Measurements from ENCODE around the gene VIL1.

The VIL1 gene

DNA sequence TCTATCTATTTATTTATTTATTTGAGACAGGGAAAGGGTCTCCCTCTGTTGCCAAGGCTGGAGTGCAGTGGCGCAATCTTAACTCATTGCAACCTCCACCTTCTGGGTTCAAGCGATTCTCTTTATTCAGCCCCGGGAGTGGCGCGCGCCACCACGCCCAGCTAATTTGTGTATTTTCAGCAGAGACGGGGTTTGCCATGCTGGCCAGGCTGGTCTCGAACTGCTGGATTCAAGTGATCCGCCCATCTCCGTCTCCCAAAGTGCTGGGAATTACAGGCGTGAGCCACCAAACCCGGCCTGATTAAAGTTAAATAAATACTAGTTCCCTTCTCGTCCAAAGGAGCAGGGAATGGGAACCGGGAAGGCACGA, 23.5 kb upstream of the VIL1 start:
- no peak for DNase-seq

DNA sequence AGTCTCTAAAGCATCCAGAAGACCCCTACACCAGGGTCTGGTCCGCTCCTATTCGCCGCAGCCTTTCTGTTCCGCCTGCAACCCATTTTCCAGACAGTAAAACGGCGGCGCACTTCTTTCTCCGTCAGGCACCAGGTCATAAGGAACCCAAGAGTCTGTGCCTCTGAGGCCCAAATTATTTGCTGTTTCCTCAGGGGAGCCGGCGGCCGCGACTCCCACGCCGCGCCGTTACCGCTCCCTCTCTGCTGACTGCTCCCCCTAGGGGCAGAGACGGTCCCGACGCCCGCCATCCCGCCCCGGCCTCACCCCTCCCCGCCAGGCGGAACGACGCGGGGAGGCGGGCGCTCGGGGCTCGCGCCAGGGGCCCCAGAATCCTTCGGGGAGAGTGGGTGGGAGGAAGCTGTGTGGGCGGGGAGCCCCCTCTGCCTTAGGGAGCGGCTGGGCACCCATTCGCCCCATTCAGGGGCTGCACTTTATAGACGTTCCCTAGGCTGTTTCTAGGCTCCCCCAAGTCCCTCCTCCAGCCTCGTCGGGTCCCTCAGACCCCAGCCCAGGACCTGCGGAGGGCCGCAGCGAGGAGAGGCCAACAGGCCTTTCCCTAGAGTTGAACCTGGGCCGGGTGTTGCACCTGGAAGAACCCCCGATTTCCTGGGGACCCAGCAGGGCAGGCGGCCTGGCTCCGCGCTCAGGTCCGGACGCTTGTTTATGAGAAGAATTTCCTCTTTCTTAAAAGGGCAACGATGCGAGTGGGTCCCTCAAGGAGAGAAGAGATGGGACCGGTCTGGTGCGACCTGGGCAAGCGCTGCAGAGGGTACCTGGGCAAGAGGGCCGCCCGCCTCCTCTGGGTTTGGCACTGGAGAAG, 22.9 kb upstream of the VIL1 start:
- DNase-seq = peak; percentile 89

GRCh38 chr2:218396688-218397462, 22.0 kb upstream of the VIL1 start:
- DNase-seq = peak; percentile 73

DNA sequence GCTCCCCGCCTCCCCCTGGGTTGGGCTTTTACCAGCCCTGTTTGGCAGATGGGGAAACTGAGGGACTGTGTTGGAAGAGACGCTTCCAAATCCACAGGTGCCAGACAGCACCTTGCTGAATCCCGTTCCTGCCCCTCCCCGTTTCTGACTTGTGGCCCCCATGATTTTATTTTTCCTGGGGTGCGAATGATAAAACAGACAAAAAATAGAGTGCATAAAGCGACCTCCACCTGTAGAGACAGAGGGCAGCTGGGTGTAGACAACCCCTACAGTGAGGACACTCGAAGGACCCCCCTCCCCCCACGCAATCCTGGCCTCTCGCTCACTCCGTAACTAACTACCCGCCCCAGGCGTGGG, 21.5 kb upstream of the VIL1 start:
- no peak for DNase-seq

GRCh38 chr2:218397820-218398436, 21.0 kb upstream of the VIL1 start:
- DNase-seq = peak; percentile 77

- DNase-seq = peak; percentile 52
Measured at GRCh38 chr2:218398437-218399390, 20.2 kb upstream of the VIL1 start.

DNA sequence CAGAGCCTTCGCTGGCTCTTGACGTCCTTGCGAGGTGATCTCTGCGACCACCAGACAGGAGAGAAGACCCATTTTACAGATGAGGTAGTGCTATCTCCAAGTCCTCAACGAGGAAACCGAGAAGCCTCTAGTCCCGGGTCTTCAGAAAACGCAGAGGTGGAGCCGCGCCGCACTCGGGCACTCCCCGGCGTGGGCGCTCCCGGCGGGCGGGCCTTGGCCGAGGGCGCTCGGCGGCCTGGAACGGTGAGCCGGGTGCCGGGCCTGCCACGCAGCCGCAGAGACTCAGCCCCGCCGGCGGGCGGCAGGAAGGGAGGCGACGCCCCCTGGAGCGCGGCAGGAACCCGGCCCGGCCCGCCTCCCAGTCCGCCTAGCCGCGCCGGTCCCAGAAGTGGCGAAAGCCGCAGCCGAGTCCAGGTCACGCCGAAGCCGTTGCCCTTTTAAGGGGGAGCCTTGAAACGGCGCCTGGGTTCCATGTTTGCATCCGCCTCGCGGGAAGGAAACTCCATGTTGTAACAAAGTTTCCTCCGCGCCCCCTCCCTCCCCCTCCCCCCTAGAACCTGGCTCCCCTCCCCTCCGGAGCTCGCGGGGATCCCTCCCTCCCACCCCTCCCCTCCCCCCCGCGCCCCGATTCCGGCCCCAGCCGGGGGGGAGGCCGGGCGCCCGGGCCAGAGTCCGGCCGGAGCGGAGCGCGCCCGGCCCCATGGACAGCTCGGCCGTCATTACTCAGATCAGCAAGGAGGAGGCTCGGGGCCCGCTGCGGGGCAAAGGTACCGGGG, 19.3 kb upstream of the VIL1 start, which contains the start of gene CTDSP1:
CTDSP1 (plus strand) TSS at position 478 of the 776 bp plus-strand sequence; CDS start at position 701, 223 bp downstream.
- peak; percentile 92 for DNase-seq

DNA sequence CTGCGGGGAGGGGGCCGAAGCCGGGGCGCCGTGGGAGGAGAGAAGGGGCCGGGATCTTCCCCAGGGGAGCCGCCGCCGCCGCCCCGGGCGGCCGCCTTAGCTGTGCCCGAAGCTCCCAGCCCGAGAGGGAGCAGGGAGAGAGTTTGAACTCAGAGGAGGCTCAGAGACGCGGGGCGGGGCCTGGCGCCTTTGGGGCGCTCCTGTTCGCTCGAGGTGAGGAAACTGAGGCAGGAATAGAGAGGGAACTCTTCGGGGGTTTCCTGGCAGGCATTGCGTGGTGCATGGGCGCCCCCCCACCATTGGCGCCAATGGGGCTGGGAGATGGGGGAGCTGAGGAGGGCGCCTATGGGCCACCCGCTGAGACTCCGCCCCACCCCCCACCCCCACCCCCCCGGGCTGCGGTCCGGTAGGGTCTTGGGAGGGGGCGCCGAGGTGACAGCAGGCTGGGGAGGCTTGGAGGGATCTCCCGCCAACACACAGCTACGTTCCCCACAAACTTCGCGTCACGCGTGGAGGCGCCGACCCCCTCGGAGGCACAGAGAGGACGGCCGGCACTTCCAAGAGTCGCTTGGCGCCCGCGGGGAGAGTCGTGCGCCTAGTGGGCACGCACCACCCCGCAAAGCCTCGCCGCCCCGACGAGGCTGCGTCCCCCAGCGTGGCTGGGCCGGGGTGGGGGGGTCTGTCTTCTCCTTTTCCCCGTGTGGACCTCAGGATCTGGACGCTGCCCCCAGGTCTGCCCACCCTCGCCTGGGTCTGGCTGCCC, 18.6 kb upstream of the VIL1 start:
- no peak for DNase-seq

DNA sequence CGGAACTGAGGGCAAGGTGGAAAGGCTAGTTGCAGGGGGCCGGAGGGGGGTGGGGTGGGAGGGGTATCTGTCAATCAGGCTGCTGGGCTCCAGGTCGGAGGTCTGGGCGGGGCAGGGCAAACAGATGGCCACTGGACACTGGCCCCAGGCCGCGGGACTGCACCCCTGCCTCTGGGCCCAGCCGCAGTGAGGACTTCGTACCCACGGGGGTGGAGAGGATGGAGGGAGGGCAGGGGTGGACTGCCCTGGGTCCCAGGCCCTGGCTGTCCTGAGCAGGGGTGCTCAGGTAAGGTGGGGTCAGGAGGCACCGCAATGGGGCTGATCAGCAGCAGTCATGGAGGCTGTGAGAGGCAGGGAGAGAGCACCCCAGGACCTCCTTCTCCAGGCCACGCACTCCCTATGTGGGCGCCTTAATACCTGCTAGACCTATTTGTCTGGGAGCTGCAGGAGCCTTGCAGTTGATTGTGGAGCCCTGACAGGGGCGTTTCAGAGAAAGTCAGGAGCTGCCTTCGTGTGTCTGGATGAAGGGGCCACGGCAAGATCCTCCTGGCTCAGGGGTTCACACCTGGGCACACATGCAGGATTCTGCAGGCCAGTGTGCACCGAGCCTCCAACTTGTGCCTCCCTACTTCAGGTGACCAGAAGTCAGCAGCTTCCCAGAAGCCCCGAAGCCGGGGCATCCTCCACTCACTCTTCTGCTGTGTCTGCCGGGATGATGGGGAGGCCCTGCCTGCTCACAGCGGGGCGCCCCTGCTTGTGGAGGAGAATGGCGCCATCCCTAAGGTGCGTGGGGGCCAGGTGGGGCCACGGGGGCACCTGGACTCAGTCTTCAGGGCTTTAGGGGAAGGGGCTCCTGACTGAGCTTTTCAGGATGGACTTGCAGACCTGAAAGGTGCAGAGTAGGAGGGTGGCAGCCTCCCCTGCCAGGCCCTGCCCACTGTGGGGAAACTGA, 17.7 kb upstream of the VIL1 start:
- DNase-seq = no peak

DNA sequence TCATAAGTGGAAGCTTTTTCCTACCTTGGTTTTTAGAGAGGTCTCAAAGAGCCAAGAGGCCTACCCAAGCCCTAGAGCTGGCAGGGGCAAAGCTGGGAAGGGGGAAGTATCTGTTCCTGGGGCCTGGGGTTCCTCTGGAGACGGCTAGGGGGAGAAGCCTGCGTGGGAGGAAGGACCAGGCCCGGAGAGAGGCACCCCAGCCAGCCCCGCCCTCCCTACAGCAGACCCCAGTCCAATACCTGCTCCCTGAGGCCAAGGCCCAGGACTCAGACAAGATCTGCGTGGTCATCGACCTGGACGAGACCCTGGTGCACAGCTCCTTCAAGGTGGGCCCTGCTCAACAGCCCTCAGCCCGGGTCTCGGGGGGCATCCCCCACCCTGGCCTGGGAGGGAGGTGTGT, 17.0 kb upstream of the VIL1 start:
- no peak for DNase-seq

DNA sequence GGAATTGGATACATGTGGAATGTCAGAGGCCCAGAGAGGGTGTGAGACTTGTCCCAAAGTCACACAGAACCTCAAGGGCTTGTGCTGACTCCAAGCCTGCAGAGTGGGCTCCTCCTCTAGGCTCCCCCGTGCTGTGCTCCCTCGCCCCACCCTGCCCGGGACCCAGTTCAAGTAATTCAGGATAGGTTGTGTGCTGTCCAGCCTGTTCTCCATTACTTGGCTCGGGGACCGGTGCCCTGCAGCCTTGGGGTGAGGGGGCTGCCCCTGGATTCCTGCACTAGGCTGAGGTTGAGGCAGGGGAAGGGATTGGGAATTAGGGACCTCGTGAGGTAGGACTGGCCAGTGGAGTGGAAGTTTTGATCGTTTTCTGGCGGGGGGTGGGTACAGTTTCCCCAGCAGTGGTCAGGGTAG, 16.4 kb upstream of the VIL1 start:
- DNase-seq = no peak

DNA sequence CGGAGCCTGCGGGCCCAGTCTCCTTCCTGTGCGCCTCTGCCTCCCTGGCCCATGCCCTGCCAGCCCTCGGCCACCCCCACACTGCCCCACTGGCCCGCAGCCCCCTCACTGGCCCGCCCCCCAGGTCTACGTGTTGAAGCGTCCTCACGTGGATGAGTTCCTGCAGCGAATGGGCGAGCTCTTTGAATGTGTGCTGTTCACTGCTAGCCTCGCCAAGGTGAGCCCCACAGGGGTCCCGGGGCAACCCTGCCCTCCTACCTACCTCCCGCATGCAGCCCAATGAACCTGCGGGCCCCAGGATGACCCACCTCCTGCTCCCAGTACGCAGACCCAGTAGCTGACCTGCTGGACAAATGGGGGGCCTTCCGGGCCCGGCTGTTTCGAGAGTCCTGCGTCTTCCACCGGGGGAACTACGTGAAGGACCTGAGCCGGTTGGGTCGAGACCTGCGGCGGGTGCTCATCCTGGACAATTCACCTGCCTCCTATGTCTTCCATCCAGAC, 16.0 kb upstream of the VIL1 start:
- DNase-seq = no peak

DNA sequence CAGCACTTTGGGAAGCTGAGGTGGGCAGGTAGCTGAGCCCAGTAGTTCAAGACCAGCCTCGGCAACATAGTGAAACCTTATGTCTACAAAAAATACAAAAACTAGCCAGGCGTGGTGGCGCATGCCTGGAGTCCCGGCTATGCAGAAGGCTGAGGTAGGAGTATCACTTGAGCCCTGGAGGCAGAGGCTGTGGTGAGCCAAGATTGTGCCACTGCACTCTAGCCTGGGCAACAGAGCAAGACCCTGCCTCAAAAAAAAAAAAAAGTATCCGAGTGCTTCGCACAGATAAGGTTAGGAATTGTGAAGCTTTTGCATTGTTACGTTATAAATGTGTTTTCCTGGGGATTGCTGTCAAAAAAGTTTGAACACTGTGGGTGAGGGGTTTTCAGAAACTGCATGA, 15.1 kb upstream of the VIL1 start:
- DNase-seq = no peak

DNA sequence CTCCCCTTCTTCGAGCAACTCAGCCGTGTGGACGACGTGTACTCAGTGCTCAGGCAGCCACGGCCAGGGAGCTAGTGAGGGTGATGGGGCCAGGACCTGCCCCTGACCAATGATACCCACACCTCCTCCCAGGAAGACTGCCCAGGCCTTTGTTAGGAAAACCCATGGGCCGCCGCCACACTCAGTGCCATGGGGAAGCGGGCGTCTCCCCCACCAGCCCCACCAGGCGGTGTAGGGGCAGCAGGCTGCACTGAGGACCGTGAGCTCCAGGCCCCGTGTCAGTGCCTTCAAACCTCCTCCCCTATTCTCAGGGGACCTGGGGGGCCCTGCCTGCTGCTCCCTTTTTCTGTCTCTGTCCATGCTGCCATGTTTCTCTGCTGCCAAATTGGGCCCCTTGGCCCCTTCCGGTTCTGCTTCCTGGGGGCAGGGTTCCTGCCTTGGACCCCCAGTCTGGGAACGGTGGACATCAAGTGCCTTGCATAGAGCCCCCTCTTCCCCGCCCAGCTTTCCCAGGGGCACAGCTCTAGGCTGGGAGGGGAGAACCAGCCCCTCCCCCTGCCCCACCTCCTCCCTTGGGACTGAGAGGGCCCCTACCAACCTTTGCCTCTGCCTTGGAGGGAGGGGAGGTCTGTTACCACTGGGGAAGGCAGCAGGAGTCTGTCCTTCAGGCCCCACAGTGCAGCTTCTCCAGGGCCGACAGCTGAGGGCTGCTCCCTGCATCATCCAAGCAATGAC, 14.4 kb upstream of the VIL1 start:
- DNase-seq = no peak

GRCh38 chr2:218405086-218405745, 13.7 kb upstream of the VIL1 start:
- DNase-seq = no peak

- DNase-seq = no peak
Measured at GRCh38 chr2:218405746-218406208, 13.1 kb upstream of the VIL1 start.

GRCh38 chr2:218406209-218406948, 12.5 kb upstream of the VIL1 start:
- peak; percentile 90 for DNase-seq
